GM12875 (cell line): ENCODE data around the gene CCDC106.

Experiments used
- H3K4me3 ChIP-seq: one replicate; pipeline ENCODE4 v1.5.1; 2011; ENCODE audit warnings: low read depth, low read length, control low read depth
- CTCF ChIP-seq: IDR thresholded peaks from 2 replicates; pipeline ENCODE4 v1.5.1; 2011; ENCODE audit warnings: low read depth, mild to moderate bottlenecking, control low read depth, inconsistent platforms, low read length, moderate library complexity, borderline replicate concordance; ENCODE audit not compliant: insufficient read depth

The CCDC106 gene

GRCh38 chr19:55674459-55674840, 26.4 kb downstream of the CCDC106 start:
- H3K4me3 ChIP-seq = peak overlapping the region; percentile 94
- no peak for TF ChIP-seq CTCF

- peak within 1 kb of the TSS; percentile 94 for H3K4me3 ChIP-seq
- no peak for TF ChIP-seq CTCF
These were observed 27.0 kb downstream of the CCDC106 start, which contains the start of gene EPN1 for GRCh38 chr19:55674841-55675660. EPN1 (plus strand) TSS chr19:55675226; CDS start chr19:55678628, 3,402 bp downstream.

DNA sequence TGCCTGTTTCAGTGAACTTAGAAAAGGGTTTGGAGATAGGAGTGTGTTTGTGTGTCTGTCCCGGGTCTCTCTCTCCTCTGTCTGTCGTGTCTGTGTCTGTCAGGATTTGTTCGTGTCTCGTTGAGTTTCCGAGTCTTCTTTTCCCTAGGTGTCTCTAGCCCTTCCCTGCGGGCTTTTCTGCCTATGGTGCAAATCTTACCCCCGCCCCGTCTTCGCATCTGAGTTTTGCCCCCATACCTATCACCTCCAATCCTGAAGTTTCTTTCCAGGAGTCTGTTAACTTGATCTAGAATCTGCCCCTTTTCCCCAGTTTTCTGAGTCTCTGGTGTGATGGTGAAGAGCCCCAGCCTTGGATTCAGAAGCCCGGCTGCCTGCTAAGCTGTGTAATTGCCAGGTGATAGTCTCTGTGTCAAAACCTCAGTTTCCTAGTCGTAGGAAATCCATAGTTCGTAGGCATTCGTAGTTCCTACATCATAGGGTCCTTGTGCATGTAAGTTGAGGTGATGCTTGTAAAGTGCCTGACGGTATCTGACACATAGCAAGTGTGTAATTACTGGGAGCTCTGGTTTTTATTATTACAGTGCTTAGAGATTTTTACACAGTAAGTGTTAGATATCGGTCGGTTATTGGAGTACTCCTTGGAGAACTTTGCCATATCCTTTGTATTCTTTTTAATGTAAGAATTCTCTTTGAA, 27.8 kb downstream of the CCDC106 start:
- peak overlapping the region; percentile 94 for H3K4me3 ChIP-seq
- TF ChIP-seq CTCF = no peak

- H3K4me3 ChIP-seq = peak overlapping the region; percentile 94
- no peak for TF ChIP-seq CTCF
These were observed 28.4 kb downstream of the CCDC106 start for GRCh38 chr19:55676383-55676782.

DNA sequence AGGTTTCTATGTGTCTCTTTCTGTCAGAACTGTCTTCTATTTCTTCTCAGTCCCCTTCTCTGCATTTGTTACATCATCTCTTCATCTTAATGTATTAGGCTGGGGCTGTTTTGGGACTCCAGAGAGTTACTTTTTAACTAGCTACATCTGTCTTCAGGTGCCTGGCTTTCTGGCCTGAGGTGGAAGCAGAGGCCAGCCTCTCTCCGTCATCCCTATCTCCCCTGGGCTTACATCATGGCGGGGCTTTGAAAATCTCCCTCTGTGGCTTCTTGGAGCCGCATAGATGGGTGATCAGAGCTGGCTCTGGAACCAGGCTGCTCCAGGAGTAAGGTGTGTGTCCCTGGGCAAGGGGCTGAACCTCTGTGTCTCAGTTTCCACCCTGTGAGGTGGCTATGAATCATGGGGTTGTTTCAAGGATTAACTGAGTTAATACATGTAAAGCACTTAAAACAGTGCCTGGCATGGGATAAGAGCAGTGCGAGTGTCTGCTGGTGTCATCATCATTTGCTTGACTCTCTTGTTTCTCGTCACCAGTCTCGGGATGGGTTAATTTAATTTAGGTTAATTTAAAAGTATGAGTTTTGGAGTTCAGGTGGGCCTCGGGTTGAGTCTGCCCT, 29.0 kb downstream of the CCDC106 start:
- peak overlapping the region; percentile 94 for H3K4me3 ChIP-seq
- no peak for TF ChIP-seq CTCF

DNA sequence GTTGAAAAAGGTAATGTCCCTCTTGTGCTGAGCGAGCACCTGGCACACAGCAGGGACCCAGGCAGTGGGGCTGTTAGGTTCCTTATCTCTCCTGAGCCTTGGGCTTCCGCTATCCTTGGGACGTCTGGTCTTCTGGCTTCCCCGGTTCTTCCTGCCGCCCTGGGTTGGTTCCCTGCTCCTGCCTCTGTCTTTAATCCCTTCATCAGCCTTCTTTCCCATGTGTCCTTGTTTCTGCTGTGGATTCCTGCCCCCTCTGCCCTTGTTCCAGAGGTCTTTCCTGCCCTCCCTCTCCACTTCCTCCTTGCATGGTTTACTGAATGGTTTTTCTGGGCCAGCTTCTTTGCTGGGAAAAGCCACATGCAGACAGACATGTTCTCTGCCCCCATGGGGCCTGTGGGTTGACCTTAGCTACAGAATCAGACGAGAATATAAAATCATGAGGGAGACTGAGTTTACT, 29.6 kb downstream of the CCDC106 start:
- no peak for TF ChIP-seq CTCF
- peak overlapping the region; percentile 94 for H3K4me3 ChIP-seq
